Activated B cell treated with CpG ODN at 0.5 μM for 24 hours (primary cell): ENCODE results near the gene MICAL3. TPM values are rescaled to one million over a fixed set of nuclear protein-coding genes. Genes with fewer than 3 reads are reported as not detected.

Experiments
- ATAC-seq: fragments of 200-7000 bp; cut with Tn5 transposase; one replicate; pipeline ENCODE4 v1.10.0; 2021; ENCODE audit warnings: low read depth, mild to moderate bottlenecking, moderate library complexity
- CTCF ChIA-PET: fragments of 350-600 bp; sonication (Branson Sonifier 250); formaldehyde crosslinking; loops from one replicate; lab custom pipeline; 2021; ENCODE audit warnings: antibody characterized with exemption; lab: Charles Lee
- POLR2A ChIA-PET: fragments of 350-600 bp; sonication (Branson Sonifier 250); formaldehyde crosslinking; loops from one replicate; lab custom pipeline; 2021; ENCODE audit warnings: antibody characterized with exemption; lab: Charles Lee
- DNase-seq: peaks from one replicate; pipeline ENCODE4 v3.0.0; 2022
- H3K27ac Mint-ChIP-seq: one replicate; pipeline ENCODE4 v1.8.0; 2020; ENCODE audit warnings: mixed read lengths
- H3K27me3 Mint-ChIP-seq: one replicate; pipeline ENCODE4 v1.8.0; 2021; ENCODE audit warnings: mixed read lengths
- H3K36me3 Mint-ChIP-seq: one replicate; pipeline ENCODE4 v1.8.0; 2021; ENCODE audit warnings: low read depth, mixed read lengths
- H3K4me1 Mint-ChIP-seq: one replicate; pipeline ENCODE4 v1.8.0; 2021; ENCODE audit warnings: mixed read lengths
- H3K4me3 Mint-ChIP-seq: one replicate; pipeline ENCODE4 v1.8.0; 2020; ENCODE audit warnings: mild to moderate bottlenecking, mixed read lengths
- H3K9me3 Mint-ChIP-seq: one replicate; pipeline ENCODE4 v1.8.0; 2020; ENCODE audit warnings: mixed read lengths
- intact Hi-C: fragments of 100-400 bp; cut with micrococcal nuclease; formaldehyde crosslinking; loops from one replicate; pipeline ENCODE4 v1.15.1; 2024
- total RNA-seq: library from RNA; stranded (reverse); gene quantifications from 2 replicates; pipeline ENCODE4 v1.2.3, GENCODE V29; 2022
- TF ChIP-seq, protein P1 (sequence below): fragments of 200-600 bp; IDR thresholded peaks from one replicate; pipeline ENCODE4 v1.8.0; 2022; ENCODE audit warnings: antibody characterized with exemption, mild to moderate bottlenecking

The MICAL3 gene
- total RNA-seq, 1 donor from 2014 or later = 257 TPM

DNA sequence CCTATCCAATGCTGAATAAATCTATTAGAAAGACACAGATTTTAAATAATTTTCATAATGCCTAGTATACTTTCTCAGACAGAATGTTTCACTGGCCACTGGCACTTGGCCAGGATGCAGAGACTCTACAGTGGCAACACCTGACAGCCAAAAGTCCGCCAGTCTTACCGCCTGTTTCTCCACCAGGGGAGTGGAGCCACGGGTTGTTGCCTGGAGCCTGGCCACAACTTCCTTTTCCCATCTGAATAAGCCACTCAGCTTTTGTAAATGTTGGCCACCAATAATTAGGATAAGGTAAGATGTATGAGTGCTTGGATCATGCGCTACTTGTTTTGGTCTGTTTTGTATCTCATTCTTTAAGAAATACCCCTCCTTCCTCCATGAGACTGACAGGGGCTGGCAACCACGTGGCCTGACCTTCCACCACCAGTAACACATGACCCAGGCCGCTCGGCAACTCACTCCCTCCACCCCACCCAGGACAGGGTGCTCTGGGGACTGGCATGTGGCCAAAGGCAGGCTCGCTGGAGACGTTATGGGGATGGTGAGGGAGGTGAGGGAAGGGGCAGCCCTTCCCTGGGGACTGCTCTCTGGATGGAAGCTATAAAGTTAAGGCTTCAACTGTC is 157.1 kb downstream of the MICAL3 start:
- DNase-seq (no peak), ATAC-seq (no peak)
- TF ChIP-seq, protein P1, sequence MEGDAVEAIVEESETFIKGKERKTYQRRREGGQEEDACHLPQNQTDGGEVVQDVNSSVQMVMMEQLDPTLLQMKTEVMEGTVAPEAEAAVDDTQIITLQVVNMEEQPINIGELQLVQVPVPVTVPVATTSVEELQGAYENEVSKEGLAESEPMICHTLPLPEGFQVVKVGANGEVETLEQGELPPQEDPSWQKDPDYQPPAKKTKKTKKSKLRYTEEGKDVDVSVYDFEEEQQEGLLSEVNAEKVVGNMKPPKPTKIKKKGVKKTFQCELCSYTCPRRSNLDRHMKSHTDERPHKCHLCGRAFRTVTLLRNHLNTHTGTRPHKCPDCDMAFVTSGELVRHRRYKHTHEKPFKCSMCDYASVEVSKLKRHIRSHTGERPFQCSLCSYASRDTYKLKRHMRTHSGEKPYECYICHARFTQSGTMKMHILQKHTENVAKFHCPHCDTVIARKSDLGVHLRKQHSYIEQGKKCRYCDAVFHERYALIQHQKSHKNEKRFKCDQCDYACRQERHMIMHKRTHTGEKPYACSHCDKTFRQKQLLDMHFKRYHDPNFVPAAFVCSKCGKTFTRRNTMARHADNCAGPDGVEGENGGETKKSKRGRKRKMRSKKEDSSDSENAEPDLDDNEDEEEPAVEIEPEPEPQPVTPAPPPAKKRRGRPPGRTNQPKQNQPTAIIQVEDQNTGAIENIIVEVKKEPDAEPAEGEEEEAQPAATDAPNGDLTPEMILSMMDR = no peak
- Mint-ChIP-seq H3K27me3 (no peaks in the 10 kb centered on the region), H3K27ac (no peak overlapping the region), H3K4me1 (no peaks in the 10 kb centered on the region), H3K4me3 (no peak overlapping the region), H3K9me3 (no peaks in the 10 kb centered on the region), H3K36me3 (peaks cover 95% of the 10 kb centered on the region)
- POLR2A ChIA-PET = no interaction called here
- intact Hi-C loops = no loop called here
- CTCF ChIA-PET = interaction anchor here (1.7 kb wide), 1 partner anchor 209 kb away, joined by 4 read pairs; no protein-coding TSS in a partner anchor

DNA sequence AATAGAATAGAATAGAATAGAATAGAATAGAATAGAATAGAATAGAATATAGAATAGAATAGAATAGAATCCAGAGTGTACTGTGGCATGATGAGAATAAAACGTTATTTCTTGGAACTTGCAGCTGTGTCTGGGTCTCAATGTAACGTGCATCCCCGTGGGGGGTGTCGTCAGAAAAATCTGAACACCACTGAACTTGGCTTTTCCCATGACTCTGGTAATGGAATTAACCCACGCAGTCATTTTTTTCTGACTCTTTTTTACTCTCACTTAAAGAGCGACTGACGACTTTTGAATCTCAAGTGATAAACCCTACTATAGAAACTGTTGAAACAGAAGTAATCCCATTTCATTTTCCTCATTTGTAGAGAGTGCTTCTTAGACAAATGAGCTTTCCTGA is 157.7 kb downstream of the MICAL3 start:
- Mint-ChIP-seq H3K27me3 (no peaks in the 10 kb centered on the region), H3K36me3 (peaks cover 95% of the 10 kb centered on the region), H3K27ac (no peak overlapping the region), H3K4me1 (no peaks in the 10 kb centered on the region), H3K4me3 (no peak overlapping the region), H3K9me3 (no peaks in the 10 kb centered on the region)
- TF ChIP-seq, protein P1 = no peak
- intact Hi-C loops = no loop called here
- DNase-seq (no peak), ATAC-seq (no peak)
- CTCF ChIA-PET = interaction anchor here (1.7 kb wide), 1 partner anchor 209 kb away, joined by 4 read pairs; no protein-coding TSS in a partner anchor
- POLR2A ChIA-PET = no interaction called here

DNA sequence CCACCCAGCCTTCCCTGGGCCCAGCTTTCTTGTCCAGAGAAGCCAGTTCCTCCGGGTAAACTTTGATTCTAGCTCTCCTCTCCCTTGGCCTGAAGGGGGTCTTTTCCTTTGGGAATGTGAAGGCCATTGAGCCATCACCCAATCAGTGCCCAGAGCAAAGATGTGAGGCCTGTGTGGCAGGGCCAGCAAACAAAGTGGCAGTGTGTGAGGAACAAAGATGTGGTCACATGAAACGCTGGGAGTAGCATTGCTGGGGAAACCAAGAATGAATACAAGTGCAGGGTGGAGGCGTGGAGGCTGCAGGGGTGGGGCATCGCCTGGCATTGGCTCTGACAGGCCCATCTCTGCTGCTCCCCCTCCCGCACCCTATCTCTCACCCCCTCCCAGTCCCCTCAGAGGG is 158.2 kb downstream of the MICAL3 start:
- no peak overlapping the region for H3K27ac Mint-ChIP-seq
- ChIA-PET CTCF (no interaction called here), POLR2A (no interaction called here)
- DNase-seq (no peak), ATAC-seq (no peak)
- H3K9me3 Mint-ChIP-seq = no peaks in the 10 kb centered on the region
- intact Hi-C loops = no loop called here
- TF ChIP-seq, protein P1 = no peak
- no peak overlapping the region for H3K4me3 Mint-ChIP-seq
- no peaks in the 10 kb centered on the region for H3K4me1 Mint-ChIP-seq
- H3K27me3 Mint-ChIP-seq = no peaks in the 10 kb centered on the region
- H3K36me3 Mint-ChIP-seq = peaks cover 95% of the 10 kb centered on the region

DNA sequence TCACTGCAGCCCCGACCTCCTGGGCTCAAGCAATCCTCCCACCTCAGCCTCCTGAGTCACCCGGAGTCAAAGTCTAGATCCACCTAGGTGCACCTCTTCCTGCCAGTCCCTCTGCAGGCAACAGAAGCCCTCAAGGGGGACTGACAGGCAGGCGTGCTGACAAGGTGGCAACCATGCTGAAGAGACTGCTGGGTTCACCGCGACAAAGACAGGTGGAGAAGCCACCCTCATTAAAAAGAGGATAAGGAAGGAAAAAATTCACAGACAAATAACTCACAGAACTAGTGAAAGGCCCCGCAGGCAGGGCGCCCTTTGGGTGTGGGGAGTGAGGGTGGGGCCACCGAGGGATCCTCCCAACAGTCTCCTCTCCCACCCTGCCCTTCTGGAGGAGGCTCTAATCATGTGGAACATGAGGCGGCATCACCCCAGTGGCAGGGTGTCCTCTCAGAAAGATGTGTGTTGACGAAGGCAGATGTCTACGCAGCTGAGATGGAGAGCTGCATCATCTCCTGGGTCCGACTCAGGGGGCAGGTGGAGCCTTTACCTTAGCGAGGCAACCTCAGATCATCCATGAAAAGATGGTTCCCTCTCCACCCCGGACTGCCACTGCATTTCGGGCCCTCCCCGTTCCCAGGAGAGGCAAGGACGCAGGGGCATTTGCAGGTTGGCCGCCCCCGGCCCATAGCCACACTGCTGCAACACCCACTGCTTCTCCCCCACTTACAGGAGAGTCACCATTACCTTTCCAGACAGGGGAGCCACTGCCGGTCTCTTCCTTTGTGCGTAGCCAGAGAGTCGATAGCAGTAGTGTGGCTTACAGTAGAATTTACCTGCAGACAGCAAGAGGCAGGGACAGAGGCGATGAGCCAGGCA is 158.9 kb downstream of the MICAL3 start:
- DNase-seq (no peak), ATAC-seq (no peak)
- Mint-ChIP-seq H3K27me3 (no peaks in the 10 kb centered on the region), H3K4me3 (no peak overlapping the region), H3K9me3 (no peaks in the 10 kb centered on the region), H3K36me3 (peaks cover 95% of the 10 kb centered on the region), H3K27ac (no peak overlapping the region), H3K4me1 (no peaks in the 10 kb centered on the region)
- TF ChIP-seq, protein P1 = no peak
- intact Hi-C loops = no loop called here
- ChIA-PET CTCF (no interaction called here), POLR2A (interaction anchor here (0.6 kb wide), 1 partner anchor 10 kb away, joined by 3 read pairs; no protein-coding TSS in a partner anchor)
